ENCODE data around the gene ADAT1. TPM values are rescaled to one million over a fixed set of nuclear protein-coding genes. Genes with fewer than 3 reads are reported as not detected.
A peak's percentile ranks its signal among the peaks of the same experiment; 100 is the strongest.

Gene ADAT1
- total and polyA plus RNA-seq, 2 of the 13 experiments (the other 11 are each of a cell fraction or from before 2014, with no cell fraction given) = 18.4 to 40.8 TPM

GRCh38 chr16:75555707-75556430 lies 67.2 kb downstream of the ADAT1 start, which contains the start of gene TMEM231 (continued):
- TF ChIP-seq CEBPG (CRISPR knock-in tag; IDR thresholded peaks at IDR 0.05) = peak; percentile 35; the same call in 1 of the 2 replicates
- TF ChIP-seq ZGPAT (CRISPR knock-in tag; IDR thresholded peaks at IDR 0.05) = peak; percentile 58; the same call in 1 of the 2 replicates
- TF ChIP-seq ZNF713 (CRISPR knock-in tag; IDR thresholded peaks at IDR 0.05) = peak; percentile 85; the same call in 1 of the 2 replicates
- peak; percentile 37 for TF ChIP-seq U2AF1 (optimal IDR thresholded peaks at IDR 0.05; ENCODE audit: low read depth, low read length)
- TF ChIP-seq ZNF430 (CRISPR knock-in tag; IDR thresholded peaks at IDR 0.05) = 0 out of 2 replicates have a peak, but pooled peaks have one; percentile 52
- peak; percentile 89; the same call in 1 of the 2 replicates for TF ChIP-seq THAP9 (CRISPR knock-in tag; IDR thresholded peaks at IDR 0.05; ENCODE audit: borderline replicate concordance)
- TF ChIP-seq DMAP1 (CRISPR knock-in tag; IDR thresholded peaks at IDR 0.05) = no peak; the same call in 1 of the 2 replicates
- peak; percentile 33; the same call in 1 of the 2 replicates for TF ChIP-seq ZNF83 (CRISPR knock-in tag; IDR thresholded peaks at IDR 0.05; ENCODE audit: borderline replicate concordance)
- TF ChIP-seq MNT (IDR thresholded peaks at IDR 0.05) = peak; percentile 29; the same call in 1 of the 2 replicates
- TF ChIP-seq ZSCAN22 (CRISPR knock-in tag; IDR thresholded peaks at IDR 0.05) = 0 out of 2 replicates have a peak, but pooled peaks have one; percentile 46
- TF ChIP-seq NFE2 (CRISPR knock-in tag; IDR thresholded peaks at IDR 0.05) = no peak
- TF ChIP-seq NFYB (CRISPR knock-in tag; IDR thresholded peaks at IDR 0.05) = peak; percentile 73
- peak; percentile 96; the same call in 1 of the 2 replicates for TF ChIP-seq SIN3A (IDR thresholded peaks at IDR 0.05; ENCODE audit: borderline replicate concordance, low read depth, low read length)
- no peak for TF ChIP-seq BHLHE40 (IDR thresholded peaks at IDR 0.05; ENCODE audit: low read length)
- no peak for TF ChIP-seq ZNF850 (CRISPR knock-in tag; conservative IDR thresholded peaks at IDR 0.05)
- TF ChIP-seq REL (CRISPR knock-in tag; conservative IDR thresholded peaks at IDR 0.05) = peak; percentile 19; the same call in 1 of the 2 replicates
- TF ChIP-seq RARA (CRISPR knock-in tag; IDR thresholded peaks at IDR 0.05) = no peak
- TF ChIP-seq ZNF7 (CRISPR knock-in tag; IDR thresholded peaks at IDR 0.05) = no peak
- TF ChIP-seq PHF21A (CRISPR knock-in tag; IDR thresholded peaks at IDR 0.05) = peak; percentile 36; the same call in 1 of the 2 replicates
- TF ChIP-seq ZUFSP (CRISPR knock-in tag; IDR thresholded peaks at IDR 0.05; ENCODE audit: borderline replicate concordance) = no peak
- TF ChIP-seq ZNF138 (CRISPR knock-in tag; IDR thresholded peaks at IDR 0.05; ENCODE audit: low read depth) = peak; percentile 73; the same call in 1 of the 2 replicates
- TF ChIP-seq MXD3 (CRISPR knock-in tag; IDR thresholded peaks at IDR 0.05) = peak; percentile 90
